HG03095 (cell line): Measurements from ENCODE around the gene ACOT7.
"Not testable (repeated sequence)": the region's sequence is repeated elsewhere in the genome, so short reads cannot be mapped to it uniquely, and the experiment has no call there.

Experiments used
- ATAC-seq: cut with Tn5 transposase; IDR thresholded peaks from one replicate; pipeline ENCODE4 v1.9.1; 2021; ENCODE audit warnings: moderate library complexity; ENCODE audit not compliant: unreplicated experiment

The ACOT7 gene

GRCh38 chr1:6365047-6365446 is 28.5 kb downstream of the ACOT7 start:
- ATAC-seq: no peak

- not testable (repeated sequence) for ATAC-seq
Observed at GRCh38 chr1:6363085-6363884, 30.3 kb downstream of the ACOT7 start.

DNA sequence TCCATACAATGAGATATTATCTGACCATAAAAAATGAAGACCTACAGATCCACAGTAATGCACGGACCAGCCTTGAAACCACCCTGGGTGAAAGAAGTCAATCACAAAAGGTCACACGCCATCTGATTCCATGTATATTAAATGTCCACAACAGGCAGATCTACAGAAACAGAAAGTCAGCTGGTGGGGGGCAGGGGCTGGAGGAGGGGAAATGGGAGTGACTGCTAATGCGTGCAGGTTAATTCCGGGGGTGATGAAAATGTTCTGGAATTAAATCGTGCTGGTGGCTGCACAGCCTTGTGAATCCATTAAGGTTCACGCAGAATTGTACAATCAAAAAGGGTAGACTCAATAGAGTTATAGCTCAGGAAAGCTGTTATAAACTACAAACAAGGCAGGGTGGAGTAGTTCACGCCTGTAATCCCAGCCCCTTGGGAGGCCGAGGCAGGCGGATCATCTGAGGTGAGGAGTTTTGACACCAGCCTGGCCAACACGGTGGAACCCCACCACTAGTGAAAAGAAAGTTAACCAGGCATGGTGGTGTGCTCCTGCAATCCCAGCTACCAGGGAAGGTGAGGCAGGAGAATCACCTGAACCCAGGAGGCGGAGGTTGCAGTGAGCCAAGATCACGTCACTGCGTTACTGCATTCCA is 32.3 kb downstream of the ACOT7 start:
- no peak for ATAC-seq

DNA sequence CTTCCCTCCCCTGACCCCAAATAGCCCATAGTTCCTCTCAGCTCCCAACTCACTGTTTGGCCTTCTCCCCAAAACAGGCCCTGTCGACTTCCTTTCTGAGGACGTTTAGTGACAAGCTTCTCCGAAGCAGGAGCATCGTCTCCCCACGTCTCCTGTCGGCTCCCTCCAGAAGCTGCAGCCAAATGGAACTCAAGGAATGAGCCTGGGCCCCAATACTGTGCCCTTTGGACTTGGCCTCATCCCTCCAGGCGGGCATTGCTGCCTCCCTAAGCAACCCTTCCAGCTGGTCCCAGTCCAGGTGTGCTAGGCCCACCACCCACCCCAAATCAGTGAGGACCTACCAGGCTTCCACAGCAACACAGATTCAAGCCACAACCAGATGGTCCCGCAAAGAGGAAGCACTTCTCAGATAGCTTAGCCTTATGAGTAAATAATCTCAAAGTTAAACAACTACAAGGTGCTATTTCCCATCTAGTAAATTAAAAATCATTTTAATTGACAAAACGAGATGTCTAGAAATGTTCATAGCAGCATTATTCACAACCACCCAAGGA is 33.0 kb downstream of the ACOT7 start:
- no peak for ATAC-seq

GRCh38 chr1:6360117-6360496 is 33.5 kb downstream of the ACOT7 start:
- peak; percentile 12 for ATAC-seq

- ATAC-seq: peak; percentile 79
Observed at GRCh38 chr1:6359216-6360116, 34.1 kb downstream of the ACOT7 start.

GRCh38 chr1:6358757-6359201 is 34.8 kb downstream of the ACOT7 start:
- no peak for ATAC-seq

GRCh38 chr1:6358144-6358624 is 35.4 kb downstream of the ACOT7 start:
- no peak for ATAC-seq

- no peak for ATAC-seq
Observed at GRCh38 chr1:6357243-6357936, 36.2 kb downstream of the ACOT7 start.

GRCh38 chr1:6355621-6356020 is 37.9 kb downstream of the ACOT7 start:
- no peak for ATAC-seq

DNA sequence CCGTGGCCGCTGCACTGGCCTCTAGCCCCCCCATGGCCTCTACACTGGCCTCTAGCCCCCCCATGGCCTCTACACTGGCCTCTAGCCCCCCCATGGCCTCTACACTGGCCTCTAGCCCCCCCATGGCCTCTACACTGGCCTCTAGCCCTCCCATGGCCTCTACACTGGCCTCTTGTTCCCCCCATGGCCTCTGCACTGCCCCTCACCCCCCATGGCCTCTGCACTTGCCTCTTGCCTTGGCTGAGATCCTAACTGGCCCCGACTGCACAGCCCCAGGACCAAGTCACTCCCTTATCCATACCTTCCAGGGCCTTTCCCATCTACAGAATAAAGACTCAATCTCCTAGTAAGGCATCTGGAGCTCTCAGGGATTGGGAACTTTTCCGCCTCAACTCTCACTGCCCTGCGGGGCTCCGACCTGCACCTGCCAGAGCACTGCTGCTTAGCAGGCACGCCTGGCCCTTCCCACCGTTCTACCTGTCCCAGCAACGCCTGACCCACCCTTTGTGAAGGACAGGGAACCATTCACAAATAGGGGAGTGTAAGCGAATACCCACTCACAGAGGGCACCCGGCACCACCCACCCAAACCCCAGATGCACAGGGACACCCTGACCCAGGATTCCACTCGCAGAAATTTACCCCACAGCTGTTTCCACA is 38.8 kb downstream of the ACOT7 start:
- ATAC-seq: no peak

GRCh38 chr1:6353955-6354658 is 39.5 kb downstream of the ACOT7 start:
- no peak for ATAC-seq

DNA sequence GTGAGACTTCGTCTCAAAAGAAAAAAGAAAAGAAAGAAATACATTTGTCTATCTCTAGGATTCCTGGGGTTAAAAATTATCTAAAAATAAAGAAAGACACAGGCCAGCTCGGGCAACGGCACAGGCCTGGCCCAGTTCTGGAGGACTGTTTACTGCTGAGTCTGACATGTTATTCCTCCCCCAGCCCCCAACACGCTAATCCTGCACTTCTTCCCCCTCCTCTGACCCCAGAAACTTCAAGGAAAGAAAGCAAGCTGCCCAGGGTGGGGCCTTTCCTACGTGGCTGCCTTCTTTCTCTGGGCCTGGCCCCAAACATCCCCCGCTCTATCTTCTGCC is 40.0 kb downstream of the ACOT7 start:
- ATAC-seq: no peak

- ATAC-seq: no peak
Observed at GRCh38 chr1:6352138-6352563, 41.4 kb downstream of the ACOT7 start.

GRCh38 chr1:6351480-6352137 is 42.0 kb downstream of the ACOT7 start:
- ATAC-seq: no peak

GRCh38 chr1:6350416-6351088 is 43.0 kb downstream of the ACOT7 start:
- no peak for ATAC-seq

DNA sequence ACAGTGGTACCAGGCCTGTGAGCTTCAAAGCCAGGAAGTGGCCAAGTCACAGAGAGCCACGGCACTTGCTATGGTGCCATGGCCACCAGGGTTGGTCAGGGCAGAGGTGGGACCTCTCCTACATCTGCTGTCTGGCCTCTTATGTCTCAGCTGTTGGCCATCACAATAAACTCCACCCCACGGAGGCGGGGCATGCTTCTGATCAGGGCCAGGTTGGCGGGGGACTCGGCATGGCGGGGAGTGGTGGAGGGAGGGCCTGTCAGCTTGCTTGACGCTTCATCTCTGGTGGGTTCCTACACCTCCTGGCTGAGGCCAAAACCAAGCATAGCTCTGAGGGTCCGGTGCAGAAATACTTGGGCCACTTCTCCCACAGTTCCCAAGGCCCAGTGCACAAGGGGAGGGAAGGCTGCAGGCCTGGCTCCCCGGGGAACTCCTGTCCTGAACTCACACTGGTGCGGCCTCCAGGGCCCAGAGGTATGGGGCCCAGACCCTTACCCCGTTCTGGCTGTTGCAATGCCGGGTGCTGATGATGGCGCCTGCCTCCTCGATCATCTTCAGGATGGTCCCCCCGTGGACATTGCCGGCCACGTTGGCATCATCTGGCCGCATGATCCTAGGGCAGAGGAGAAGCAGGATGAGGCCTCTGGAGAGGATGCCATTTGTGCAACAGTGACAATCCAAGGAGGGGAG is 44.2 kb downstream of the ACOT7 start:
- ATAC-seq: no peak
